HEK293T (cell line): ENCODE data around the gene SNRNP48.

Source experiments
- CTCF ChIA-PET: fragments of 350-600 bp; formaldehyde crosslinking; extraction: SDS; loops from one replicate; lab custom pipeline; 2021; ENCODE audit warnings: antibody characterized with exemption, inconsistent platforms; lab: Yijun Ruan, JAX
- POLR2A ChIA-PET: fragments of 350-600 bp; formaldehyde crosslinking; extraction: SDS; loops from one replicate; lab custom pipeline; 2020; ENCODE audit warnings: antibody characterized with exemption, inconsistent platforms; lab: Yijun Ruan, JAX
- DNase-seq: peaks from one replicate; pipeline ENCODE4 v3.0.0; 2012; ENCODE audit warnings: mixed read lengths; ENCODE audit errors: extremely low spot score
- ARNT ChIP-seq: fragments of 450-650 bp; IDR thresholded peaks from 2 replicates; pipeline ENCODE4 v1.6.1; 2017; ENCODE audit warnings: mild to moderate bottlenecking
- BHLHE40 ChIP-seq: fragments of 450-650 bp; IDR thresholded peaks from 2 replicates; pipeline ENCODE4 v1.6.1; 2016; ENCODE audit warnings: mild to moderate bottlenecking, moderate library complexity, borderline replicate concordance
- CTBP1 ChIP-seq: fragments of 450-650 bp; IDR thresholded peaks from 2 replicates; pipeline ENCODE4 v1.6.1; 2016; ENCODE audit warnings: borderline replicate concordance
- ELF4 ChIP-seq: fragments of 450-650 bp; IDR thresholded peaks from 2 replicates; pipeline ENCODE4 v1.6.1; 2017; ENCODE audit warnings: antibody characterized with exemption
- FOXA1 ChIP-seq: fragments of 450-650 bp; IDR thresholded peaks from 2 replicates; pipeline ENCODE4 v1.6.1; 2016; ENCODE audit warnings: mild to moderate bottlenecking
- FOXK2 ChIP-seq: fragments of 450-650 bp; IDR thresholded peaks from 2 replicates; pipeline ENCODE4 v1.6.1; 2016; ENCODE audit warnings: mild to moderate bottlenecking
- FOXM1 ChIP-seq: fragments of 450-650 bp; IDR thresholded peaks from 2 replicates; pipeline ENCODE4 v1.6.1; 2017; ENCODE audit warnings: mild to moderate bottlenecking, borderline replicate concordance
- HDGF ChIP-seq: fragments of 450-650 bp; IDR thresholded peaks from 2 replicates; pipeline ENCODE4 v1.6.1; 2017; ENCODE audit warnings: antibody characterized with exemption, borderline replicate concordance
- L3MBTL2 ChIP-seq: fragments of 450-650 bp; conservative IDR thresholded peaks from 2 replicates; pipeline ENCODE4 v1.6.1; 2016; ENCODE audit warnings: mild to moderate bottlenecking
- LEF1 ChIP-seq: fragments of 450-650 bp; IDR thresholded peaks from 2 replicates; pipeline ENCODE4 v1.6.1; 2017; ENCODE audit warnings: mild to moderate bottlenecking, borderline replicate concordance
- NFRKB ChIP-seq: fragments of 450-650 bp; IDR thresholded peaks from 2 replicates; pipeline ENCODE4 v1.6.1; 2016; ENCODE audit warnings: mild to moderate bottlenecking, moderate library complexity
- SP1 ChIP-seq: fragments of 450-650 bp; IDR thresholded peaks from 2 replicates; pipeline ENCODE4 v1.6.1; 2017
- SUZ12 ChIP-seq: fragments of 450-650 bp; IDR thresholded peaks from 2 replicates; pipeline ENCODE4 v1.6.1; 2016; ENCODE audit warnings: mild to moderate bottlenecking
- TARDBP ChIP-seq: fragments of 450-650 bp; IDR thresholded peaks from 2 replicates; pipeline ENCODE4 v1.6.1; 2016
- ZNF384 ChIP-seq: fragments of 450-650 bp; IDR thresholded peaks from 2 replicates; pipeline ENCODE4 v1.6.1; 2016
- TF ChIP-seq, protein P1 (sequence below): fragments of 450-650 bp; IDR thresholded peaks from 2 replicates; pipeline ENCODE4 v1.6.1; 2016

Gene SNRNP48

DNA sequence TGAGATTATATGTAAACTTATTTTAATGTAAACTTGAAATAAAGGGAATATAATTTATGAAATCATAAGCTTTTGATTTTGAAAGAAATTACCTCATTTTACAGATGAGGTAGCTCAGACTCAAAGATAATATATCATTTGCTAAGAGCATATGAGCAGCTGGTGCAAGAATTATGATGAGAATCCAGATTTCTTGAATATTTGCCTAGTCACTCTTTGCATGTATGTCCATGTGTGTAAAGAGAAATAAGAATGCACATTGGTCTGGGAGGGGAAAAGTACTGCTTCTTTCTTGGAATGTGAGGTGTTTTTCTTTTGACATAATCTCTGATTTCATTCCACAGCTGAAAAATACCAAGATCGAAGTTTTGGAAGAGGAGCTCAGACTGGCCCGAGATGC, 11.1 kb upstream of the SNRNP48 start:
- ChIA-PET CTCF (no interaction called here), POLR2A (interaction anchor here (1.8 to 2.5 kb wide), 2 partner anchors 11 to 189 kb away, joined by 3 to 11 read pairs; partner anchors contain the start of genes CAGE1, RIOK1 and SNRNP48)
- TF ChIP-seq BHLHE40 (no peak), FOXM1 (no peak), FOXK2 (no peak), ELF4 (no peak), LEF1 (no peak), ZNF384 (no peak), TARDBP (no peak)
- no peak for DNase-seq

DNA sequence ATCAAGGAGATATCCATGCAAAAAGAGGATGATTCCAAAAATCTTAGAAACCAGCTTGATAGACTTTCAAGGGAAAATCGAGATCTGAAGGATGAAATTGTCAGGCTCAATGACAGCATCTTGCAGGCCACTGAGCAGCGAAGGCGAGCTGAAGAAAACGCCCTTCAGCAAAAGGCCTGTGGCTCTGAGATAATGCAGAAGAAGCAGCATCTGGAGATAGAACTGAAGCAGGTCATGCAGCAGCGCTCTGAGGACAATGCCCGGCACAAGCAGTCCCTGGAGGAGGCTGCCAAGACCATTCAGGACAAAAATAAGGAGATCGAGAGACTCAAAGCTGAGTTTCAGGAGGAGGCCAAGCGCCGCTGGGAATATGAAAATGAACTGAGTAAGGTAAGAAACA, 10.1 kb upstream of the SNRNP48 start:
- ChIA-PET POLR2A (interaction anchor here (1.8 to 2.5 kb wide), 2 partner anchors 10 to 190 kb away, joined by 3 to 11 read pairs; partner anchors contain the start of genes CAGE1, RIOK1 and SNRNP48), CTCF (no interaction called here)
- TF ChIP-seq LEF1 (no peak), SP1 (no peak)
- no peak for DNase-seq

DNA sequence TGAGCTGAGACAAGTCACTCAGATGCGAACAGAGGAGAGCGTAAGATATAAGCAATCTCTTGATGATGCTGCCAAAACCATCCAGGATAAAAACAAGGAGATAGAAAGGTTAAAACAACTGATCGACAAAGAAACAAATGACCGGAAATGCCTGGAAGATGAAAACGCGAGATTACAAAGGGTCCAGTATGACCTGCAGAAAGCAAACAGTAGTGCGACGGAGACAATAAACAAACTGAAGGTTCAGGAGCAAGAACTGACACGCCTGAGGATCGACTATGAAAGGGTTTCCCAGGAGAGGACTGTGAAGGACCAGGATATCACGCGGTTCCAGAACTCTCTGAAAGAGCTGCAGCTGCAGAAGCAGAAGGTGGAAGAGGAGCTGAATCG, 9.5 kb upstream of the SNRNP48 start:
- ChIA-PET CTCF (no interaction called here), POLR2A (interaction anchor here (2.5 kb wide), 1 partner anchor 9 kb away, joined by 11 read pairs; the partner anchor contains the start of gene SNRNP48)
- TF ChIP-seq CTBP1 (no peak), L3MBTL2 (no peak), LEF1 (no peak), FOXM1 (no peak), ARNT (no peak), TARDBP (no peak), SP1 (no peak), HDGF (no peak), ZNF384 (no peak), FOXK2 (no peak), FOXA1 (no peak), BHLHE40 (no peak), ELF4 (no peak)
- TF ChIP-seq, protein P1, sequence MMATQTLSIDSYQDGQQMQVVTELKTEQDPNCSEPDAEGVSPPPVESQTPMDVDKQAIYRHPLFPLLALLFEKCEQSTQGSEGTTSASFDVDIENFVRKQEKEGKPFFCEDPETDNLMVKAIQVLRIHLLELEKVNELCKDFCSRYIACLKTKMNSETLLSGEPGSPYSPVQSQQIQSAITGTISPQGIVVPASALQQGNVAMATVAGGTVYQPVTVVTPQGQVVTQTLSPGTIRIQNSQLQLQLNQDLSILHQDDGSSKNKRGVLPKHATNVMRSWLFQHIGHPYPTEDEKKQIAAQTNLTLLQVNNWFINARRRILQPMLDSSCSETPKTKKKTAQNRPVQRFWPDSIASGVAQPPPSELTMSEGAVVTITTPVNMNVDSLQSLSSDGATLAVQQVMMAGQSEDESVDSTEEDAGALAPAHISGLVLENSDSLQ: no peak
- no peak for DNase-seq

DNA sequence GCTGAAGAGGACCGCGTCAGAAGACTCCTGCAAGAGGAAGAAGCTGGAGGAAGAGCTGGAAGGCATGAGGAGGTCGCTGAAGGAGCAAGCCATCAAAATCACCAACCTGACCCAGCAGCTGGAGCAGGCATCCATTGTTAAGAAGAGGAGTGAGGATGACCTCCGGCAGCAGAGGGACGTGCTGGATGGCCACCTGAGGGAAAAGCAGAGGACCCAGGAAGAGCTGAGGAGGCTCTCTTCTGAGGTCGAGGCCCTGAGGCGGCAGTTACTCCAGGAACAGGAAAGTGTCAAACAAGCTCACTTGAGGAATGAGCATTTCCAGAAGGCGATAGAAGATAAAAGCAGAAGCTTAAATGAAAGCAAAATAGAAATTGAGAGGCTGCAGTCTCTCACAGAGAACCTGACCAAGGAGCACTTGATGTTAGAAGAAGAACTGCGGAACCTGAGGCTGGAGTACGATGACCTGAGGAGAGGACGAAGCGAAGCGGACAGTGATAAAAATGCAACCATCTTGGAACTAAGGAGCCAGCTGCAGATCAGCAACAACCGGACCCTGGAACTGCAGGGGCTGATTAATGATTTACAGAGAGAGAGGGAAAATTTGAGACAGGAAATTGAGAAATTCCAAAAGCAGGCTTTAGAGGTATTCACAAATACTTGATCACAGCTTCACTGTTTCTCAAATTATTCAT, 8.9 kb upstream of the SNRNP48 start:
- no peak for DNase-seq
- POLR2A ChIA-PET: interaction anchor here (2.5 kb wide), 1 partner anchor 9 kb away, joined by 11 read pairs; the partner anchor contains the start of gene SNRNP48
- CTCF ChIA-PET: no interaction called here
- TF ChIP-seq HDGF (no peak), BHLHE40 (no peak), LEF1 (no peak), SUZ12 (no peak), NFRKB (no peak), TARDBP (no peak), FOXK2 (no peak), FOXA1 (no peak), SP1 (no peak), ZNF384 (no peak), L3MBTL2 (no peak), ARNT (no peak), FOXM1 (no peak), CTBP1 (no peak), ELF4 (no peak)
- TF ChIP-seq, protein P1: no peak

DNA sequence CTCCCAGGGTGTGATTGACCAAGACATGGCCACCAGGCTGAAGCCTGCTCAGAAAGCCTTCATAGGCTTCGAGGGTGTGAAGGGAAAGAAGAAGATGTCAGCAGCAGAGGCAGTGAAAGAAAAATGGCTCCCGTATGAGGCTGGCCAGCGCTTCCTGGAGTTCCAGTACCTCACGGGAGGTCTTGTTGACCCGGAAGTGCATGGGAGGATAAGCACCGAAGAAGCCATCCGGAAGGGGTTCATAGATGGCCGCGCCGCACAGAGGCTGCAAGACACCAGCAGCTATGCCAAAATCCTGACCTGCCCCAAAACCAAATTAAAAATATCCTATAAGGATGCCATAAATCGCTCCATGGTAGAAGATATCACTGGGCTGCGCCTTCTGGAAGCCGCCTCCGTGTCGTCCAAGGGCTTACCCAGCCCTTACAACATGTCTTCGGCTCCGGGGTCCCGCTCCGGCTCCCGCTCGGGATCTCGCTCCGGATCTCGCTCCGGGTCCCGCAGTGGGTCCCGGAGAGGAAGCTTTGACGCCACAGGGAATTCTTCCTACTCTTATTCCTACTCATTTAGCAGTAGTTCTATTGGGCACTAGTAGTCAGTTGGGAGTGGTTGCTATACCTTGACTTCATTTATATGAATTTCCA, 4.6 kb upstream of the SNRNP48 start:
- POLR2A ChIA-PET: no interaction called here
- no peak for DNase-seq
- CTCF ChIA-PET: interaction anchor here (0.8 kb wide), 1 partner anchor 19 kb away, joined by 4 read pairs; no protein-coding TSS in a partner anchor
- TF ChIP-seq ELF4 (no peak), FOXA1 (no peak), BHLHE40 (no peak), NFRKB (no peak), L3MBTL2 (no peak), LEF1 (no peak), CTBP1 (no peak), ARNT (no peak), TARDBP (no peak), SUZ12 (no peak), FOXK2 (no peak), SP1 (no peak)
- TF ChIP-seq, protein P1: no peak
